IPS DF 4.7 (cell line): ENCODE measurements around the gene ULK3.
"Not testable (repeated sequence)": the region's sequence is repeated elsewhere in the genome, so short reads cannot be mapped to it uniquely, and the experiment has no call there.

Source experiments
- DNase-seq: peaks from one replicate; pipeline ENCODE4 v3.0.0-alpha.2; 2013; ENCODE audit warnings: low spot score; ENCODE audit errors: extremely low read depth

The ULK3 gene, protein sequence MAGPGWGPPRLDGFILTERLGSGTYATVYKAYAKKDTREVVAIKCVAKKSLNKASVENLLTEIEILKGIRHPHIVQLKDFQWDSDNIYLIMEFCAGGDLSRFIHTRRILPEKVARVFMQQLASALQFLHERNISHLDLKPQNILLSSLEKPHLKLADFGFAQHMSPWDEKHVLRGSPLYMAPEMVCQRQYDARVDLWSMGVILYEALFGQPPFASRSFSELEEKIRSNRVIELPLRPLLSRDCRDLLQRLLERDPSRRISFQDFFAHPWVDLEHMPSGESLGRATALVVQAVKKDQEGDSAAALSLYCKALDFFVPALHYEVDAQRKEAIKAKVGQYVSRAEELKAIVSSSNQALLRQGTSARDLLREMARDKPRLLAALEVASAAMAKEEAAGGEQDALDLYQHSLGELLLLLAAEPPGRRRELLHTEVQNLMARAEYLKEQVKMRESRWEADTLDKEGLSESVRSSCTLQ

DNA sequence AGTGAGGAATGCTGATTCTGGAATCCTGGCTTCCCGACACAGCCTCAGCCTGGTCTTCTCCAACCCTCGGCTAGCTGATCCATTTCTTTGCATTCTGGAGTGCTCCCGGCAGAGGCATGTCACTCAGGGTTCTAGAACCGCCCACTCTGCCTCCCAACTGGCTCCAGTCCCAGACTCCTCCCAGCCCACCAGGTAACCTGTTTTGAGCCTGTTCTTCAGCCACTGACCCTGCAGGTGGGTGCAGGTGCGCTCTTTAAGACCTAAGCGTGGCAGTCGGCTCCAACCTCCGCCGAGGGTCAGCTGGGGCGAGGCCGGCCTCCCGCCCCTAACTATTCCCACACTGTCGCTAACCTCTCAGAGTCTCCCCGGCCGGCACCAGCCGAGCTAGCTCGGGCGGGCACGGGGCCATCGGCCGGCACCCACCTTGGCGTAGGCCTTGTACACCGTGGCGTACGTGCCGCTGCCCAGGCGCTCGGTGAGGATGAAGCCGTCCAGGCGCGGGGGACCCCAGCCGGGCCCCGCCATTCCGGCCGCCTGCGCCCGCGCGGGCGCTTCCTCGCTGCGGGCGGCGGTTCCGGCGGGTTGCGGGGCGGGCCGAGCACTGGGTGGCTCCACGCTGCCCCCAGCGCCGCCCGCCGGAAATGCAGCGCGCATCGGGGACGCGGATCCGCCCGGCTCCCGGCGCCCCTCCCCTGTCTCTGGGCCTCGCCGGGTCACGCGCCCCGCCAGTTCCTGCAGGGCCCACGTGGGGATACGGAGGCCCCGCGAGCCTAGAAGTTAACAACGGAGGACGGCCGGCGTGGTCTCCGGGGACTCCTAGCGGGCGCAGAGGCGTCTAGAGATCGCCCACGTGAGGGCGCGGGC is at the start of gene ULK3:
ULK3 (minus strand) TSS at position 576 of the 864 bp plus-strand sequence; CDS start at position 525, 51 bp downstream.
- peak; percentile 92 for DNase-seq

DNA sequence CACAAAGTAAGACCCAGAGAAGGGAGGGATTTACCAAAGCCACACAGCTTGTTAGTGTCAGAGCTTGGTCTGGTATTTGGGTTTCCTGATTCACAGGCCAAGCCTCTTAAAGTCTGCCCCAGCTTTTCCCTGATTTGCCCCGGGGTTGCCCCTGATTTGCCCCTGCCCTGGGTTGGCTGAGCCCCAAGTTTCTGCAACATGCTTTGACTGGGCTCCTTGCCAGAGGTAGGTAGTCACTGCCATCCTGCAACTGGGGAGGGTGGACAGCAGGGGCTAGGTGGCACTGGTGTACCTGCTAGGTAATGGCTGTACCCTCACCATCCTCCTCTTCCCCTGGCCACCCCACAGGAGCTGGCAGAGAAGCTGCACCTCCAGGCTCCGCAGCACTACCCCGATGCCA is 49.4 kb upstream of the ULK3 start:
- DNase-seq = no peak

DNA sequence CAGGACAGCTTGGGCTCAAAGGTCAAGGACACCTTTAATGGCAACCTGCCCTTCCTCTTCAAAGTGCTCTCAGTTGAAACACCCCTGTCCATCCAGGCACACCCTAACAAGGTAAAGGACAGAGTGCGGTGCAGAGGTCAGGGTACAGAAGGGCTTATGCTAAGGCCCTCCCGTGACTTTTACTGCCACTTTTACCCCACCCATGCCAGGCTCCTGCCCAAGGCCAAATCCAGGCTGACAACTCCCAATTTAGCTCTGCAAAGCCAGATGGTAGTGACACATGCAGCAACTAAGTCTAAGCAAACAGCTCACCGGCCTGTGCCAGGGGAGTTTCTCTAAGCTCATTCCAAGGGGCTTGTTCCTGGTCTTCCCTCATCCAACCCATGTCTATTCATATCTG is 48.5 kb upstream of the ULK3 start:
- DNase-seq = no peak

DNA sequence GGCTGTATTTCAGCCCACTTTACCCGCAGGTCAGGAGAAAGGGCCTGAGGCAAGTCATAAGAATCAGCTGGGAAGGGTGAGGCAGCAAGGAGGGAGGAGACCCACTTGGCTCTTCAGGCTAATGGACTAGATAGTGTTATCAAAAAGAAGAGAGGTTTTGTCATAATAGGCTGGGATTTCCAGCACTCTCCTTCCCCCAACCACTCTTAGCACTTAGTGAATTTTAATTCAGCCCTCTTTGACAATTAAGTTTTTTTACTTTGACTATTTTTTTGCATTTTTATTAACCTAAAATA is 47.7 kb upstream of the ULK3 start:
- no peak for DNase-seq

DNA sequence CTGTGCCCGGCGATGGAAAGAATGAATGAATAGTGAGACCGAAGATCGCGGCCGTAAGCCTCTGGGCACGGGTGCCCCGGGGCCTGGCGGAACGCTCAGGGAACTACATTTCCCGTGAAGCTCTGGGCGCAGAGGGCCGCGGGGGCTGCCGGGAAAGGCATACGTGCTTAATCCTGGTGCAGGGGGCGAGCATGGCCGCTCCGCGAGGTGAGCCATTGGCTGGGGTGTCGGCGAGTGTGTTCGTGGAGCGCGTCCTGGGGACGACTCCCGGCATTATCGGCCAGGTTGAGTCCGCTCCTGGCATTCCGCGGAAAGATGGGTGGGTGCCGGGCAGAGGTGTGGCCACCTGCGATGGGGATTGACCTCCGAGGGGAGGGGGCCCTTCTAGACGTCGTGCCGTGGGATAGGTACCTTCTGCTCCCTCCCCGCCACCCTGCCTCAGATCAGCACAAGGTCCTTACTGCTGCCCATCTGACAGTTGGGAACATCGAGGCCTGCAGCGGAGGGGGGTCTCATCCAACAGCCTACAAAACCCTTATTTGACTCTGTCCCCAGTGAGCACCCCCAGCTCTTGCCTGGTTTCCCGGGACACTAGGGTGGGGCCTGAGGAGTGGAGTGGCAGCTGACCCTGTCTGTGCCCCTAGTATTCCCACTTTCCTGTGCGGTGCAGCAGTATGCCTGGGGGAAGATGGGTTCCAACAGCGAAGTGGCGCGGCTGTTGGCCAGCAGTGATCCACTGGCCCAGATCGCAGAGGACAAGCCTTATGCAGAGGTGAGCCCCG is 47.1 kb upstream of the ULK3 start, which contains the start of gene MPI:
MPI (plus strand) TSS at position 160 of the 782 bp plus-strand sequence; CDS start at position 192, 32 bp downstream.
- DNase-seq = no peak

DNA sequence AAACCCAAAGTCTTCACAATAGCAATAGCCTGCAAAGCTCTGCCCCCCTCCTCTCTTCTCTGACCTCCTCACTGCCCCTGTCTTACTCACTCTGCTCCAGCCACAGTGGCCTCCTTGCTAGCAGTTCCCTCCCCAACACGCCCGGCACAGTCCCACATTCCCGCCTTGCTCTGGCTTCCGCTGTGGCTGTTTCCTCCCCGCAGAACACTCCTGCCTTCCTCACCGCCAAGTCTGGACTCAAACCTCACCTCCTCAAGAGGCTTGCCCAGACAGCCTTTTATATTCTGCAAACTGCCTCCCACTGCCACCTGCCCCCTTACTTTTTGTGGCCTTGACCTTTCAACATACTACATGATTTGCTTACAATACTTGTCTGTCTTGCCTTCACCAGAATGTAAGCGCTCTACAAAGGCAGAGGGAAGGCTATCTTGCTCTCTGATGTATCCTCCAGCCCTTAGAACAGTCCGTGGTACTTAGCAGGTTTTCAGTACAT is 46.5 kb upstream of the ULK3 start:
- no peak for DNase-seq

DNA sequence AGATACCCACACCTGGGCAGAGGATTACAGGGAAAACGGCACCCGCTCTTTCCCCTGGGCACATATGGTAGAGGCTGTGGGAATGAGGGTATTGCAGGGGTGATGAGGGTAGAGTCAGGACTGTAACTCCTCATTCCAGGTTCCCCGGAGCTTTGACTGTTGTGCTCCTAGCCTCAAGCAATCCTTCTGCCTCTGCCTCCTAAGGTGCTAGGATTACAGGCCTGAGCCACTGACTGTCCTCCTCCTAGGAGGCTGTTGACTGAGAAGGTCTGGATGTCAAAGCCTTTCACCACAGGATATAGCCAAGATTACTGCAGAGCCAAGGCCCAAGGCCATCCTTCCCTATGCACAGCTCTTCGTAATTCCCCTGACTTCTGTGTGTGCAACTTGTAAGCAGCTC is 45.8 kb upstream of the ULK3 start:
- no peak for DNase-seq

DNA sequence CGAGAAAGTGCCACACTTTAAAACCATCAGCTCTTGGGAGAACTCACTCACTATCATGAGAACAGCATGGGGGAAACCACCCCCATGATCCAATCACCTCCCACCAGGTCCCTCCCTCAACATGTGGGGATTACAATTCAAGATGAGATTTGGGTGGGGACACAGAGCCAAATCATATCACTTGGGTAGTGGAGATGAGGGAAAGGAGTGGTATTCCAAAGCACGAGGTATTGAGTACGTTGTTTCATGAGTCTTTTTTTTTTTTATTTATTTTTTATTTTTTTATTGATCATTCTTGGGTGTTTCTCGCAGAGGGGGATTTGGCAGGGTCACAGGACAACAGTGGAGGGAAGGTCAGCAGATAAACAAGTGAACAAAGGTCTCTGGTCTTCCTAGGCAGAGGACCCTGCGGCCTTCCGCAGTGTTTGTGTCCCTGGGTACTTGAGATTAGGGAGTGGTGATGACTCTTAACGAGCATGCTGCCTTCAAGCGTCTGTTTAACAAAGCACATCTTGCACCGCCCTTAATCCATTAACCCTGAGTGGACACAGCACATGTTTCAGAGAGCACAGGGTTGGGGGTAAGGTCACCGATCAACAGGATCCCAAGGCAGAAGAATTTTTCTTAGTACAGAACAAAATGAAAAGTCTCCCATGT is 44.7 kb upstream of the ULK3 start:
- not testable (repeated sequence) for DNase-seq

DNA sequence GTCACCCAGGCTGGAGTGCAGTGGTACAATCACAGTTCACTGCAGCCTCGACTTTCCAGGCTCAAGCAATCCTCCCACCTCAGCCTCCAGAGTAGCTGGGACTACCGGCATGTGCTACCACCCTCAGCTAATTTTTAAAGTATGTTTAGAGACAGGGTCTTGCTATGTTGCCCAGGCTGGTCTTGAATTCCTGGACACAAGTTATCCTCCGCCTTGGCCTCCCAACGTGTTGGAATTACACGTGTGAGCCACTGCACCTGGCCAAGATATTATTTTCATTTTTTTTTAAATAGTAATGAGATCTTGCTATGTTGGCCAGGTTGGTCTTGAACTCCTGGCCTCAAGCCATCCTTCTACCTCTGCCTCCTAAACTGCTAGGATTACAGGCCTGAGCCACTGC is 42.5 kb upstream of the ULK3 start:
- DNase-seq = no peak

DNA sequence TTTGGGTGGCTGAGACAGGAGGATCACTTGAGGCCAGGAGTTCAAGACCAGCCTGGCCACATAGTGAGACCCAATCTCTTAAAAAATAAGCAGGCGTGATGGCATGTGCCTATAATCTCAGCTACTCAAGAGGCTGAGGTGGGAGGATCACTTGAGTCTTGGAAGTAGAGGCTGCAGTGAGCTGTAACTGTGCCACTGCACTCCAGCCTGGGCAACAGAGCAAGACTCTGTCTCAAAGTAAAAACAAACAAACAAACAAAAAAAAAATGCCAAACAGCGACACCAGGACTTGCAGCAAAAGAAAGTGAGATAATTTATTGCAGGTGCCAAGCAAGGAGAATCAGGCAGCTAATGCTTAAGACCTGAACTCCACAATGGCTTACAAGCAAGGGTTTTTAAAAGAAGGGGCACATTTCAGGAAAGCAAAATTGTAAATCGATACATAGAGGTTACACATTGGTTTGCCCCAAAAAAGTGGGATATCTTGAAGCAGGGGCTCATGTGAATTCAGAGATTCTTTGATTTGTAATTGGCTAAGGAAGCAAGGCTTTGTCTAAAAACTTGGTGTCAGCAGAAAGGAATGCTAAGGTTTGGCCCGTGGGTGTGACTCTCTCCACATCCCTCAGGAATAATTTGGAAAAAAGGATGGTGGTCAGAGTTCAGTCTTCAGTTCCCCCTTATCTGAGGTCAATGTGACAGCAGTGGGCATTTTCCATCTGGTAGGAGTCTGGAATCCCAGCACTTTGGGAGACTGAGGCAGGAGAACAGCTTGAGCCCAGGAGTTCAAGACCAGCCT is 41.7 kb upstream of the ULK3 start:
- no peak for DNase-seq

DNA sequence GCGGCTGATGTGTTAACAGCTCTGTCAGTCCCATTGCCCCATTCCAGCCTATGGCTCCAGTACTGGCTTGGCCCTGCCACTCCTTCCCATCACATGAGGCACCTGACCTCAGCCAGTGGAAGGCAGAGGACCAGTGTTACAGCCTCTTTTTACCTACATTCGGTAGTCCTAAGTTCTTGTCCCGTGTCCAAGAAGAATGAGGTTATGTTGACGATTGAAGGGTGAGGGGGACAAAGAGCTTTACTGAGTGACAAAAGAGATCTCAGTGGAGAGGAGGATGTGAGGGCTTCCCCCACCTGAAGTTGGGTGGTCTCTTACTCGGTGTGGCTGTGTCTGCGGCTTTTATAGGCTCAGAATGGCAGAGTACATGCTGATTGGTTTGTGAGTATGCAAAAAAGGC is 39.6 kb upstream of the ULK3 start:
- DNase-seq = no peak

DNA sequence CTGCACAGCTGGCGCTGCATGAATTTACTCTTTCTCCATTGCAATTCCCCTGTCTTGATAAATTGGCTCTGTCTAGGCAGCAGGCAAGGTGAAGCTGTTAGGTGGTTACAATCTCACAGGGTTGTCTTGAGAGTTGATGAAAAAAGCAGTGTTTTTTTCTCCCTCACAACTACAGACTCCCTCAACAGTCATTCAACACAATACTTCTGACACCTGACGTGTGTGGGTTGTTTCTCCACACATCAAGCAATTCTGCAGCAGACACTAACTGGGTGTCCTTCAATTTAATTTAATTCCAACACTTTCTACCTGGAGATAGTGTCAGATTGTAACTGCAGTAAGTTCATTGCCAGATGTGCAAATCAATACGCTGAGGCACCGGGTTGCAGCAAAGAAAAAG is 35.3 kb upstream of the ULK3 start:
- DNase-seq = no peak

DNA sequence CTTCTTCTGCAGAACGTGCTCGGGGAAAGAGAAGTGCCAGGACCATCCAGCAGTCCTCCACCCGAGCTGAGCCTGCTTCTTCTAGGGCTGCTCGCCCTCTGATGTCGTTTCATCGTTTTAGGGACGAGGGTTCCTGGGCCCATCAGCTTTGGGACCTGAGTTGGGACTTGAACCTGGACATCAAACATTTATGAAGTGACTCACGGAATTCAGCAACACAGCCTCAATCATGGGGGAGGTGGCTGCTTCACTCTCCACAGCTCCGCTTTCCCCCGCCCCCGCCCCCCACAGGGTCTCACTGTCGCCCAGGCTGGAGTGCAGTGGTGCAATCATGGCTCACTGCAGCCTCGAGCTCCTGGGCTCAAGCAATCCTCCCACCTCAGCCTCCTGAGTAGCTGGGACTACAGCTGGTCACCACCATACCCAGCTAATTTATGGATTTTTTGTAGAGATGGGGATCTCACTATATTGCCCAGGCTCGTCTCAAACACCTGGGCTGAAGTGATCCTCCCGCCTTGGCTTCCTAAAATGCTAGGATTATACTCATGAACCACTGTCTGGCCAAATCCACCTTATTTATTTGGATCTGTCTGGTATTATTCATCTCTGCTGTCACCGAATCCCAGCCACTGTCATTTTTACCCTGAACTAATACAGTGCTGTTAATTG is 30.9 kb upstream of the ULK3 start:
- DNase-seq = no peak

DNA sequence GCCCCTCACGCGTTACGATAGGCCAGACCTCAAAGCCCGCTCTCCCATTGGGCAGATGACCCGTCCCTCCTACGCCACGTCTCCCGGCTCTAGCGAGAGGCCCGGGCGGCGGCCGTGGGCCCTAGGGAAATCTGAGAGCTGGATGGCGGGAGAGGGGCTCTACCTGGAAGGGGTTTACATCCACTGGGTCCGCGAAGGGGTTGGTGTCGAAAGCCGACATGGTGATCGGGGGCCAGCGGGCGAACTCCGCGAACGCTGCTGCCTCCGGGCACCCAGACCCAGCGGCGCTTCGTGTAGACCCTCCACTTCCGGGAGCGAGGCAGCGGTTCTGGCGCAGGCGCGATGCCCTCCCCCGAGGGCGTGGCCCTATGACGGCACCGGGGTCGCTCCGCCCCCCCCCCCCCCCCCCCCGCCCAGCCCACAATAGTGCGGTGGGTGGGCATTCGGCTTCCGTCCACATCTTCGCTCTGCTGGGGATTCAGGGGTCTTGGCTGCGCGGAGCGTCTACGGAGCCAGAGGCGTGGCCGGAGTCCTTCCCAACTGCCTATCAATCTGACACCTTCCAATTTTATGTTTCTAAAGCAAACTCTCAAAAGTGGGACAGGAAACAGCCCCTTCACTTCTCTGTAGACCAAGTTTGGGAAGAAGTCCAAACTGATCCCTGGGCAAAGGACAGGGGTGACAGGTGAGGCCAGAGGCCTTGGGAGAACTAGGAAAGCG is 30.2 kb upstream of the ULK3 start, which contains the start of gene SCAMP2:
SCAMP2 (minus strand) TSS at position 330 of the 720 bp plus-strand sequence; CDS start at position 220, 110 bp downstream.
- no peak for DNase-seq

DNA sequence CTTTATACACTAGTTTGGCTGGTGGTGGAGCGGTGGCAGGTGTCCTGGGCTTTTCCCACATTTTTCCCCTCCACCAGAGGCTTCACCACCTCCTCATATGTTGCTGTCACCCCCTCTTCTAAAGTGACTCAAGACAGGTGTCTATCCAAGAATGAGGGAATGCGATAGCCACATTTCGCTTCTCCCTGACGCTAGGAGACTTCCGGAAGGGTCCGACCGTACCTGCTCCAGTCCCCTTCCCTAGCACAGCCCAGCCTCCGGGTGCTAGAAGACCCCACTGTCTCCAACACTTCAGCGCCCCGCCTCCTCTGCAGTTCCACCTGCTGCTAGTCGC is 29.7 kb upstream of the ULK3 start:
- no peak for DNase-seq

DNA sequence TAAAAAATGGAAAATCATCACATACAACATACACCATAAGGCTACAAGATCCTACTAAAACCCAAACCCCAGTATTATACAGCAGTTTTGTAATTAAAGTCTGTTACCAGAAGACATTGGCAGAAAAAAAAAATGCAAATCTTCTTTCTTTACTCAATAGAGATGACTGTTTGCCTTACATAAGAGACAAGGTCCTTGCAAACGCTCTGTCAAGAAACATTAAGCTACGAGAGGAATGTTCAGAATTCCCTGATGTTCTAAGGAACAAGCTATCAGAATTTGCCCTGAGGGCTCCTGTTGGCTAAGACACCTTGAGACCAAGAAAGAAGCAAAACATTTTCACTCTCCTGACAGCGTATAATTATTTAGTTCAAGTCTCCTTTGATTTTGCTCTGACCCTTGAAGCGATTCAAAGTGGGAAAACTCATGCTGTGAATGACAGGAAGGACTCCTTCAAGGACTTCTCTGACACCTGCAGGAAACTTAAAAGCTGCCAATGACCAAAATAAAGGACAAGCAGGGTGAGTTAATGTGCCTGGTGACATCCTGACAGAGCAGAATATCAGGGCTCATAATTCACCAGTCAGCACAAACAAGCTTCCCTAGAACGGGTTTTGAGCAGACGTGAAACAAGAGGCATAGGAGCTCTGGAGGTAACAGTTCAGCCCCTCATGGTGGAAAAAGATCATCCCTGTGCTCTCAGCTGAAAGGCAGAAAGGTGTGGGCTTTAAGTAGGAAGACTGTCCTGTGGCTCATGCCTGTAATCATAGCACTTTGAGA is 27.7 kb upstream of the ULK3 start:
- DNase-seq = no peak

DNA sequence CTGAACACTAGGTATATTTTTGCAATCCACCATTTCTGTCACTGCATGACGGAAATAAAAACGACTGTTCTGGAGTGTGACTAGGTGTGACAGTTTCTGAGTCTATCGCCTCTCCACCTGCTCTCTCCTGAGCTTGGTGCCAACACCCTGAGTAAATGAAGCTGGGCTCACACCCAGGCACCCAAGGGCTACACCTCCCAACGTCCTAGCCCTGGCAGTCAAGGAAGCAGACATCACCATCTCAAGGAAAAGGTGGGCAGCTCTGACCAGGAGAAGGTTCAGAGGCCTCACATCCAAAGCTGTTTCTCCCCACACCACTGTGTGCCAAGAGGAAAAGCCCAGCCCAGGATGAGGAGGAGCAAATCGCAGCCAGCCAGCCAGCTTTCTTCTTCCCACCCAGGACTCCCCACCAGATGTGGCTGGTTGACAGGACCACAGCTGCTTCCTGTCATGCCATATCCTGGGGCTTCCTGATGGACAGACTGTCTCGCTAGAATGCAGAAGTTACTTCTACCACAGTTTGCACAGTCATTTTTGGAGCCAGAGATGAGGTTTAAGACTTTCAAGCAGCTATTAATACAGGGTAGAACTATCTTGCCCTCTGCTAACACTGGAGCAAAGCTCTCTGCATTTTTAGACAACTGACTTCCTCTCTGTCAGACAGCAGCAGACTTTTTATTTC is 26.9 kb upstream of the ULK3 start:
- no peak for DNase-seq

DNA sequence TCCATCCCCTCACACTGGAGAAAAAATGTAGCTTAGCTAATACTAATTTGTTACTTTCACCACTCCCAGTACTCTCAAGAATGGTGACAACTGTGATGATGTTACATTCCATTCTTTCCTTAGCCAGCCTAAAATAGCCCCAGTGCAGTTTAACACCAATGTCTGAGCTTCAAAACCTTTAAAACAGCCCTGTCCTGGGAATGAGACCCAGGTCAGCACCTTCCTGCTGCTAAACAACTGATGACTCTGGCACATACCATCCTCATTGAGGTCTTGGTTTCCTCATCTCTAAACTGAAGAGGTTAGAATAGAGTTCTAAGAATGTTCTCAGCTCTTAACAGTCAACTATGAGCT is 26.4 kb upstream of the ULK3 start:
- DNase-seq = no peak
